SU-DHL-6 (cell line): Measurements from ENCODE around the gene HOXD9.

Source experiments
- CTCF ChIP-seq: fragments of 200-600 bp; sonication (generic); IDR thresholded peaks from one replicate; pipeline ENCODE4 v1.5.1; 2017; ENCODE audit warnings: antibody characterized with exemption, mild to moderate bottlenecking, low read length, moderate library complexity; ENCODE audit not compliant: insufficient read depth, poor library complexity, severe bottlenecking
- EZH2phosphoT487 ChIP-seq: fragments of 200-600 bp; sonication (generic), shearing (Covaris generic); conservative IDR thresholded peaks from 2 replicates; pipeline ENCODE4 v1.6.1; 2018; ENCODE audit warnings: mild to moderate bottlenecking, antibody characterized with exemption, low read length, moderate library complexity, mixed read lengths

GRCh38 chr2:176107731-176108181, 14.8 kb upstream of the HOXD9 start:
- no peak for TF ChIP-seq CTCF
- TF ChIP-seq EZH2phosphoT487, result no peak
